Endothelial cell (in vitro differentiated cells): ENCODE data around the gene MYO7A. TPM values are rescaled to one million over a fixed set of nuclear protein-coding genes. Genes with fewer than 3 reads are reported as not detected.

Experiments used
- DNase-seq: peaks from one replicate; pipeline ENCODE4 v3.0.0; 2021; ENCODE audit warnings: low spot score
- H3K27ac Mint-ChIP-seq: one replicate; pipeline ENCODE4 v1.8.0; 2021; ENCODE audit warnings: mixed read lengths, inconsistent platforms; ENCODE audit not compliant: unreplicated experiment
- H3K27me3 Mint-ChIP-seq: one replicate; pipeline ENCODE4 v1.8.0; 2021; ENCODE audit warnings: mild to moderate bottlenecking, moderate library complexity, mixed read lengths, inconsistent platforms; ENCODE audit not compliant: unreplicated experiment
- H3K36me3 Mint-ChIP-seq: one replicate; pipeline ENCODE4 v1.8.0; 2021; ENCODE audit warnings: mild to moderate bottlenecking, low read depth, mixed read lengths, inconsistent platforms; ENCODE audit not compliant: unreplicated experiment
- H3K4me1 Mint-ChIP-seq: one replicate; pipeline ENCODE4 v1.8.0; 2021; ENCODE audit warnings: mild to moderate bottlenecking, mixed read lengths, inconsistent platforms; ENCODE audit not compliant: unreplicated experiment
- H3K4me3 Mint-ChIP-seq: one replicate; pipeline ENCODE4 v1.8.0; 2021; ENCODE audit warnings: mild to moderate bottlenecking, mixed read lengths, inconsistent platforms; ENCODE audit not compliant: unreplicated experiment
- H3K9me3 Mint-ChIP-seq: one replicate; pipeline ENCODE4 v1.8.0; 2021; ENCODE audit warnings: mixed read lengths, inconsistent platforms; ENCODE audit not compliant: unreplicated experiment
- total RNA-seq: library from RNA; stranded (reverse); fragmentation: NEBNext Ultra II Directional; extraction: Animal tissue kit (Norgen Biotek cat#: 25700); gene quantifications from one replicate; pipeline ENCODE4 v1.2.1, GENCODE V29; 2021; ENCODE audit not compliant: unreplicated experiment
- TF ChIP-seq, protein P1 (sequence below): fragments of 200-600 bp; sonication (generic); IDR thresholded peaks from one replicate; pipeline ENCODE4 v1.5.0; 2021; ENCODE audit warnings: antibody characterized with exemption; ENCODE audit not compliant: unreplicated experiment

The MYO7A gene
- total RNA-seq, 1 donor from 2014 or later: 18.3 TPM

DNA sequence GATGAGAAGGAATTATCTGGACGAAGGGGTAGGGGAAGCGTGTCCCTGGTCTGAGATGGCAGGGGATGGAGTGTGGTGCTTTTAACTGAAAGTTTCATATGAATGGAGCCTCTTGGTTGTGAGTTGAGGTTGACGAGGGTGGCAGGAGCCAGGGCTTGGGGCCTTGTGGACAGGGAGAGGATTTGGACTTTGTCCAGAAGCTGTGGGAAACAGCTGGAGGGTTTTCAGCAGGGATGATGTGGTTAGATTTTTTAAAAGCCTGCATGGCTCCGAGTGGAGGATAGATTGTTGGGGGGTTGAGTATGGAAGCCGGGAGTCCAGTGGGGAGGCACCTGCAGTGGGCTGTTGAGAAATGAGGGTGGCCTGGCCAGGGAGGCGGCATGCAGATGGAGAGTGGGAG is 24.8 kb downstream of the MYO7A start:
- H3K27ac Mint-ChIP-seq: peak overlapping the region; percentile 8
- H3K36me3 Mint-ChIP-seq: peaks cover 5% of the 10 kb centered on the region
- TF ChIP-seq, protein P1, sequence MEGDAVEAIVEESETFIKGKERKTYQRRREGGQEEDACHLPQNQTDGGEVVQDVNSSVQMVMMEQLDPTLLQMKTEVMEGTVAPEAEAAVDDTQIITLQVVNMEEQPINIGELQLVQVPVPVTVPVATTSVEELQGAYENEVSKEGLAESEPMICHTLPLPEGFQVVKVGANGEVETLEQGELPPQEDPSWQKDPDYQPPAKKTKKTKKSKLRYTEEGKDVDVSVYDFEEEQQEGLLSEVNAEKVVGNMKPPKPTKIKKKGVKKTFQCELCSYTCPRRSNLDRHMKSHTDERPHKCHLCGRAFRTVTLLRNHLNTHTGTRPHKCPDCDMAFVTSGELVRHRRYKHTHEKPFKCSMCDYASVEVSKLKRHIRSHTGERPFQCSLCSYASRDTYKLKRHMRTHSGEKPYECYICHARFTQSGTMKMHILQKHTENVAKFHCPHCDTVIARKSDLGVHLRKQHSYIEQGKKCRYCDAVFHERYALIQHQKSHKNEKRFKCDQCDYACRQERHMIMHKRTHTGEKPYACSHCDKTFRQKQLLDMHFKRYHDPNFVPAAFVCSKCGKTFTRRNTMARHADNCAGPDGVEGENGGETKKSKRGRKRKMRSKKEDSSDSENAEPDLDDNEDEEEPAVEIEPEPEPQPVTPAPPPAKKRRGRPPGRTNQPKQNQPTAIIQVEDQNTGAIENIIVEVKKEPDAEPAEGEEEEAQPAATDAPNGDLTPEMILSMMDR: no peak
- peaks cover 8% of the 10 kb centered on the region for H3K27me3 Mint-ChIP-seq
- no peaks in the 10 kb centered on the region for H3K9me3 Mint-ChIP-seq
- DNase-seq: no peak
- peaks cover 2% of the 10 kb centered on the region for H3K4me1 Mint-ChIP-seq
- no peak overlapping the region for H3K4me3 Mint-ChIP-seq

DNA sequence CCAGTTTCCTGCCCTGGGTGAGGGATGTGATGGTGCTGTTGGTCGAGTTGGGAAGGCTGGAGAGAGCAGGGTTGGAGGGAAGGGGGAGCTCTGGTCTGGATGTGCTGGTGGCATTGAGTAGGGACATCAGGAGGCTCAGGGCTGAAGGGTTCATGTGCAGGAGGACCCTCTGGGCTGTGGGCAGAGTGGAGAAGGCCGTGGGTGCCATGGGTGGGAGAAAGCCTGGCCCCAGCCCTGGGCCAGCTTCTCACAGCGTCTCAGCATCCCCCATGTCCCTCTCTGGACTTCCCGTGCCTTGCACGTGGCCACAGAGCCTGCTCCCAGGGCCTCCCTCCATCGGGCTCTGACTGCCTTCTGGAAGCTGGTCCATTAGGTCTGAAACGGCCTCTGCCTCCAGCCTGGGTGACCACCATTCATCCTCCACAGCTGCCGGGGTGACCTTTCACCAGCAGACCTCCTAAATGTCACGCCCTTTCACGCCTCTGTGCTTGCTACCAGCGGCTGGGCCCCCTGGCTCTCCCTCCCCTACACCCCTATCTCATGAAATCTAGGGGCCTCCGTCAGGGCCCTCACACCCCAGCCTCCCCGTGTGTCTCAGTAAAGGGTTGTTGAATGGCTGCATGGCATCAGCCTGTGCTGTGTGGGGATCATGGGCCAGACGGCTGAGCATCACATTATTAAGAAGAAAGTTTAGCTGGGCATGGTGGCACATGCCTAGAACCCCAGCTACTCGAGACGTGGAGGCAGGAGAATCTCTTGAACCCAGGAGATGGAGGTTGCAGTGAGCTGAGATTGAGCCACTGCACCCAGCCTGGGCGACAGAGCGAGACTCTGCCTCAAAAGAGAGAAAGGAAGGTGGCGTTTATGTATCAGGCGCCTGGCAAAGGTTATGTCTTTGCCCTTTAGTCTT is 25.5 kb downstream of the MYO7A start:
- H3K27ac Mint-ChIP-seq: no peak overlapping the region
- H3K36me3 Mint-ChIP-seq: peaks cover 5% of the 10 kb centered on the region
- TF ChIP-seq, protein P1: no peak
- DNase-seq: no peak
- H3K4me1 Mint-ChIP-seq: peaks cover 2% of the 10 kb centered on the region
- H3K4me3 Mint-ChIP-seq: no peak overlapping the region
- H3K9me3 Mint-ChIP-seq: no peaks in the 10 kb centered on the region
- H3K27me3 Mint-ChIP-seq: peaks cover 11% of the 10 kb centered on the region

DNA sequence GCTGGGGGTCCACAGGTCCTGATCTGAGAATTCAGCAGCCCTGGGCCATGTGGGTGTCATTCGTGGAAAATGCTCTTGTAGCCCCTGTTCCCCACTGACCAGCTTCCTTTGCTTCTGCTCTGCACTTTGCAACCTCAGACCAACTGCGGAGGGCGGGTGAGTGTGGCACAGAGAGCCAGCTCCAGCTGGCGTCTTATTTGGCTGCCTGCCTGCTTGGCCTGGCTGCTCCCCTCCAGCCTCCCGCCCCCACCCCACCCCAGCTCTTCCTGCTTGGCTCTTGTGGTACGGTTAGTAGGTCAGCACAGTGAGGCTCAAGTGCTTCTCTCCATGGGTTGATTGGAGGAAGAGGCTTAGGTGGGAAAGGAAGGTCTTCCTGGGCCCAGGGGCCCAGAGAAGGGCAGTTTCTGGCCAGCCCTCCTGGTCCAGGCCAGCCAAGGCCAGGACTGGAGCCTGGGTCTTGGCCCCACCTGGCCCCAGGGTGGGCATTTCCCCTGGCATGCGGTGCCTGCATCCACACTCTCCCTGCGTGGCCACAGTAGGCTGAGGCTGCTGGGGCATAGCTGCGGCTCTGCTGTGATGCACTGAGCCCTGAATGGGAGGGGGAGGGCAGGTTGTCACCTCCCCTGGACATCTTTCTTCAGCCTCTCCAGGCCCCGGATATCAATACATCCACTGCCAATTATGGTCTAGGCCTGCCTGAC is 26.5 kb downstream of the MYO7A start:
- H3K4me3 Mint-ChIP-seq: no peak overlapping the region

DNA sequence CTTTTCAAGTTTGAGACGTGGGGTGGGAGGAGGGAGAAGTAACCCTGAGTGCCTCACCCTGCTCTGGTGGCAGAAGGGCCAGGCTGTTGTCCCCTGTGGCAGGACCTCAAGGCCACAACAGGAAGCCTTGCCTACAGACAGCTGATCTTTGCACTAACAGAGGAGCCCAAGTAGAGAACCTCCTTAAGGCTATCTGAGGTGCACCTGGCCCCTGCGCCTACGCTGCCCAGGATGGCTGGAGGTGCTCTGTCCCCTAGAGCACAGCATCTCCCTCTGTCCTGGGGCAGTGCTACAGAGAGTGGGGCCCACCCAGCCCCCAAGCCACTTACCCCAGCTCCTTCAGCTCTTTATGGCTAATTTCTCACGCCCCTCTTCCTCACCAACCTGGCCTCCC is 27.0 kb downstream of the MYO7A start:
- Mint-ChIP-seq H3K27me3 (peaks cover 13% of the 10 kb centered on the region), H3K4me3 (no peak overlapping the region), H3K27ac (no peak overlapping the region), H3K4me1 (peaks cover 1% of the 10 kb centered on the region), H3K9me3 (no peaks in the 10 kb centered on the region), H3K36me3 (peaks cover 5% of the 10 kb centered on the region)
- DNase-seq: no peak
- TF ChIP-seq, protein P1: no peak

More for the DNA sequence above, 26.5 kb downstream of the MYO7A start:
- Mint-ChIP-seq H3K4me1 (peaks cover 2% of the 10 kb centered on the region), H3K27ac (no peak overlapping the region), H3K9me3 (no peaks in the 10 kb centered on the region), H3K36me3 (peaks cover 5% of the 10 kb centered on the region), H3K27me3 (peaks cover 14% of the 10 kb centered on the region)
- no peak for DNase-seq
- TF ChIP-seq, protein P1: no peak
